ENCODE results near the gene CCDC112.

CCDC112 gene

DNA sequence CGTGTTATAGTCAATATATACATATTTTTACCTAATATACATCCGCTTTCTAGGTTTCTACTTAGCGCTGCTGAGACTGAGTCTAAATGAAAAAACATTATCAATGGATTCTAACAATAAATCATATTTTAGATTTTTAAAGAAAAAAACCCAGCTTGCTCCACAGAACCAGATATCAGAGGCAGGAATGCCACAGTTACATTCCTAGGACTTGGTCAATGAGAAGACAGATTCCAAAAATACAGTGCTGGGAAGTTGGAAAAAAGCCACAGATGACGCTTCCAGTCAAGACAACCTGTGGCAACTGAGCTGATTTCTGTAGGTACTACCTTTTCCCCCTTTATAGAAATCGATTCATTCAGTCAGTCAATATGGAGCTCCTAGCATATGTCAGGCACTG, 577 bp upstream of the CCDC112 start:
- no peak for ATAC-seq
- Mint-ChIP-seq H3K4me1 (peaks cover 13% of the 10 kb centered on the region), H3K27me3 (no peaks in the 10 kb centered on the region), H3K36me3 (peaks cover 3% of the 10 kb centered on the region), H3K27ac (no peak overlapping the region), H3K9me3 (peaks cover 1% of the 10 kb centered on the region), H3K4me3 (no peak overlapping the region)

DNA sequence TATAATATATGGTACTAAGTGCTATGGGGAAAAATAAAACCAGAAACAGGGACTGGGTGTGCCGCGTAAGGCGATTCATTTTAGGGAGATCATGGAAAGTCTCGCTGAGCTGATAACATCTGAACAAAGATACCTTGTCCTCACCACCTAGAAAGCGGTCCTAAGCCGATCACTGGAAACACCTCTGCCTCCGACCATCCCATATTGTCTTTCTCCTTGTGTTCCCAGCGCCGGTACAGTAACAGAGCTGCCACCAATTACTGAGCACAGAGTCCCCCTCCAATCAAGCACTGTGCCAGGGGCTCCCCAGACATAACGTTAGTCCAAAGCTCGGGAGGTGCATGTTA, 704 bp downstream of the CCDC112 start:
- Mint-ChIP-seq H3K27me3 (no peaks in the 10 kb centered on the region), H3K4me3 (peak overlapping the region; percentile 79), H3K4me1 (peaks cover 13% of the 10 kb centered on the region), H3K36me3 (peaks cover 6% of the 10 kb centered on the region), H3K9me3 (peaks cover 3% of the 10 kb centered on the region), H3K27ac (peak overlapping the region; percentile 45)
- no peak for ATAC-seq

DNA sequence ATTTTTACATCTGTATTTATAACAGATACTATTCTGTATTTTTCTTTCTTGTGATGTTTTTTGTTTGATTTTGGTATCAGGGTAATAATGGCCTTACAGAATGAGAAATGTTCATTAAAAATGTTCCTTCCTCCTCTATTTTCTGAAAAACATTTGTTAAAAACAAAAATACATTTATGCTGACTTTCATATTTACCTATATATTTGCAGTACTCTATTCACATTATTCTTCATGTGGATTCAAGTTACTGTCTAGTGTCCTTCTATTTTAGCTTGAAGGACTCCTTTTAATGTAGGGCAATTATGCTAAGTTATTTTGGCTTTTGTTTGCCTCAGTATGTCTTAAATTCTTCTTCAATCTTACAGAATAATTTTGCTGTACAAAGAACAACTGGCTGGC, 5.1 kb downstream of the CCDC112 start:
- H3K4me3 Mint-ChIP-seq, result no peak overlapping the region
- ATAC-seq, result no peak
- H3K27ac Mint-ChIP-seq, result no peak overlapping the region
- no peaks in the 10 kb centered on the region for H3K27me3 Mint-ChIP-seq
- peaks cover 6% of the 10 kb centered on the region for H3K36me3 Mint-ChIP-seq
- peaks cover 3% of the 10 kb centered on the region for H3K9me3 Mint-ChIP-seq
- H3K4me1 Mint-ChIP-seq, result peaks cover 16% of the 10 kb centered on the region

DNA sequence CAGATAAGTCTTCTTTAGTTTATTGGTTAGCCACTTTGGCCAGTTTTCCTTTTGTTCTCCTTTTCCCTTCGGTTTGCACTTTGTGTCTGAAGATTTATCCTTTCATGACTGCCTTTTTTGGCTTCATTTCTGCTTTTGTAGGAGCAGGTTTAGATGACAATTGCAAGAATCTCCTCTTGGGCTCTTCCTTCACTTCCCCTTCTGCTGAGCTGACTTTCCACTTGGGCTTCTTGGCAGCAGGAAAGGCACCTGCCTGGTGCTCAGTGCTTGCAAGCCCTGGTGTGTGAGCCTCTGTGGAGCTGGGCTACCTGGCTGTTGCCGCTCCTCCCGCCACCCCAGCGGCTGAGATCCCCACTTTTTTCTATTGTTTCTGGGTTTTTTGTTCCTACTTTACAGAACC, 7.3 kb downstream of the CCDC112 start:
- peaks cover 21% of the 10 kb centered on the region for H3K4me1 Mint-ChIP-seq
- H3K36me3 Mint-ChIP-seq, result peaks cover 6% of the 10 kb centered on the region
- no peak overlapping the region for H3K27ac Mint-ChIP-seq

DNA sequence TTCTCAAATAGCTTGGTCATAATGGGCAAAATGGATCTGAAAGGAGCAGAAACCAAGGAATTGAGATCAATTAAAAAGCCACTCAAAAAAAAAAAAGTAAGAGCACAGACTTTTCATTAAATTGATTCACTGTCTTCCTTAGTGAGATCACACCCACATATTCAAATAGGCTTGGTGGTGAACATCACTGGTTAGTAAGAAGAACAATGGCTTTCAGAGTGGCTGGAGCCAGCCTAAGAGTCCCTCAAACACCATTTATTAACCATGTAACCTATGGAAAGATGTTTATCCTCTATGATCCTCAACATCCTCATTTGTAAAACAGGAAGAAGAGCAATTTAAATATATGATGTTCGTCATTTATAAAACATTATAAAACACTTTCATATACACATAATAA, 12.4 kb downstream of the CCDC112 start:
- Mint-ChIP-seq H3K36me3 (no peaks in the 10 kb centered on the region), H3K27ac (no peak overlapping the region), H3K4me3 (no peak overlapping the region), H3K4me1 (peaks cover 13% of the 10 kb centered on the region), H3K9me3 (no peaks in the 10 kb centered on the region), H3K27me3 (no peaks in the 10 kb centered on the region)
- no peak for ATAC-seq

More for the DNA sequence above, 7.3 kb downstream of the CCDC112 start:
- no peak overlapping the region for H3K4me3 Mint-ChIP-seq
- no peaks in the 10 kb centered on the region for H3K27me3 Mint-ChIP-seq
- no peak for ATAC-seq
- H3K9me3 Mint-ChIP-seq, result peaks cover 3% of the 10 kb centered on the region

DNA sequence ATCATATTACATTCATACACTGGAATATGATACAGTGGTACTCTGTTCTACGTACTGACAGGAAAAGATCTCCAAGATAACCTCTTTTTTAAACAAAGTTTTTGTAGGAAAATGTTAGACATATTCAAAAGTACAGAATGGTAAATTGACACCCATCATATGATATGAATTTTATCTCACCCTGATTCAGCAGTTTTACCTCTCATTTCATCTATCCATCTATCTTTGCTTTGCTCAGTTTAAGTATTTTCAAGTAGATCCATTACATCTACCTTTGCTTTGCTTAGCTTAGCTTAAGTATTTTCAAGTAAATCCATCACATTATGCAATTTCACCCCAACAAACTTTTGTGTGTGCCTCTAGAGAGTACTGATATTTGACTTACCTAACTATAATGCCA, 14.3 kb downstream of the CCDC112 start:
- no peak overlapping the region for H3K27ac Mint-ChIP-seq
- no peaks in the 10 kb centered on the region for H3K9me3 Mint-ChIP-seq
- no peaks in the 10 kb centered on the region for H3K36me3 Mint-ChIP-seq
- H3K4me1 Mint-ChIP-seq, result peaks cover 11% of the 10 kb centered on the region
- ATAC-seq, result no peak
- no peaks in the 10 kb centered on the region for H3K27me3 Mint-ChIP-seq
- no peak overlapping the region for H3K4me3 Mint-ChIP-seq

DNA sequence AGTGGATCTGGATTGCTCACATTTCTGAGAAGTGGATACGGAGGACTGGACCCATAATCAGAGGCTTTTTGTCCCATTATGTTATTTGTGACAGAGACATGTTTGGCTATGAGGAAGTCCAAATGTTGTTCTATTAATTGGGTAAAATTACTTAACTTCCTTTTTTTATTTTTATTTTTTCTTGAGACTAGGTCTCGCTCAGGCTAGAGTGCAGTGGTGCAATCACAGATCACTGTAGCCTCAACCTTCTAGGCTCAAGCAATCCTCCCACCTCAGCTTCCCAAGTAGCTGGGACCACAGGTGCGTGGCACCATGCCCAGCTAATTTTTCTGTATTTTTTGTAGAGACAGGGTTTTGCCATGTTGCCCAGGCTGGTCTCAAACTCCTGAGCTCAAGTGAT, 21.9 kb downstream of the CCDC112 start:
- Mint-ChIP-seq H3K4me3 (no peak overlapping the region), H3K27ac (peak overlapping the region; percentile 14), H3K27me3 (no peaks in the 10 kb centered on the region), H3K9me3 (no peaks in the 10 kb centered on the region), H3K4me1 (peaks cover 28% of the 10 kb centered on the region), H3K36me3 (peaks cover 9% of the 10 kb centered on the region)
- no peak for ATAC-seq

DNA sequence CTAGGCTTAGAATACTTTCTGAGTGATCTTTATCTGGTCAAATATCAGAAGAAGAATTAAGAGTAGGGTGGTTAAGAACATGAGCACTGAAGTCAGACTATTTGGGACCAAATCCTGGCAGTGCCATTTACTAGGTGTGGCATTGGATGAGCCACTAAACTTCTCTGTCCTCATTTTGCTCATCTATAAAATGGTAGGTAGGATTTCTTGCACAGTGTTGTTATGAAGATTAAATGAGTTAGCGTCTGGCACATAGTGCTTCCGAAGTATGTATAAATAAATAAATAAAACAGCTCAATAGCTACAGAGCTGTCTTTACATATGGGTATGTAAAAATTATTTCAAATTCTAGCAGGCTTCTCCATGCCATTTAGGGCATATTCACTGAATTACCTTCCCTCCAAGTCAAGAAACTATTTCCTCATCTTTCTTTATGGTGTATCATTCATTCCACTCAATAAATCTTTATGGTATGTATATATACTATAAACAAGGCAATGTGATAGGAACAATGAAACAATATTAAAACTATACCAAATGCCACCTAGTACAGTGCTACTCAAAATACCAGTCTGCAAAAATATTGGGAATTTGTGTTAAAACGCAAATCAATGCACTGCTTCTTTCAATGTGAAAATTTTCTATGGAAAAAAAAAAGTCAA, 24.0 kb downstream of the CCDC112 start:
- no peaks in the 10 kb centered on the region for H3K9me3 Mint-ChIP-seq

DNA sequence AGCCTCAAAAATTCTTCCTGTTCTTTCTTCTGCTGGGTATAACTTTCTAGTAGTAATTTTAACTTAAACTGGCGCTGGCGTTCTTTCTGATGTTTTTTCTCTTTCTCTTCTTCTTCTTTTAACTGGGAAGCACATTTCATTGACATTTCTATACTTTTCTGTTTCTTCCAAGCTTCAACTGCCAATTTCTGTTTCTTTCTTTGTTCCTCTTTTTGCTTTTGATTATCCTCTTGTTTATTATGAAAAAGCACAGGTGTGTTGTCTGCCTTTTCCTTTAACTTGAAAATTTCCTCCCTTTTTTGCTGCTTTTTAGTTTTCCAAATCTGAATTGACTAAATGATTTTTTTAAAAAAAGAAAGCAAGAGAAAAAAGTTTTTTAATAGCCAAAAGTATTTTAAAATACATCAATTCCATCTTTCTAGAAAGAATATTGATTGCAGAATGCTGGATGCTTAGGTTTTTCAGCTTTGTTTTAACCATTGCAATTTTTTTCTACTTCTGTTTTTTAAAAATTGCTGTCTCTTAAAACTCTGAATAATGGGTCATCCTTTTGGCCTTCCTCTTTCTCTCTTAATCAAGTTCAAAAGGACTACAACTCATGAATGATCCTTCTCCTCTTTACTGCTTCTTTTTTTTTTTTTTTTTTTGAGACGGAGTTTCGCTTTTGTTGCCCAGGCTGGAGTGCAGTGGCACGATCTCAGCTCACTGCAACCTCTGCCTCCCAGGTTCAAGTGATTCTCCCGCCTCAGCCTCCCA, 25.0 kb downstream of the CCDC112 start:
- H3K4me3 Mint-ChIP-seq, result peak overlapping the region; percentile 18
- ATAC-seq, result no peak
- no peaks in the 10 kb centered on the region for H3K27me3 Mint-ChIP-seq
- H3K27ac Mint-ChIP-seq, result peak overlapping the region; percentile 27
- peaks cover 28% of the 10 kb centered on the region for H3K4me1 Mint-ChIP-seq
- peaks cover 9% of the 10 kb centered on the region for H3K36me3 Mint-ChIP-seq
- no peaks in the 10 kb centered on the region for H3K9me3 Mint-ChIP-seq

More for the DNA sequence above, 24.0 kb downstream of the CCDC112 start:
- Mint-ChIP-seq H3K36me3 (peaks cover 9% of the 10 kb centered on the region), H3K4me3 (no peak overlapping the region), H3K27ac (peak overlapping the region; percentile 33), H3K27me3 (no peaks in the 10 kb centered on the region), H3K4me1 (peaks cover 28% of the 10 kb centered on the region)
- no peak for ATAC-seq

DNA sequence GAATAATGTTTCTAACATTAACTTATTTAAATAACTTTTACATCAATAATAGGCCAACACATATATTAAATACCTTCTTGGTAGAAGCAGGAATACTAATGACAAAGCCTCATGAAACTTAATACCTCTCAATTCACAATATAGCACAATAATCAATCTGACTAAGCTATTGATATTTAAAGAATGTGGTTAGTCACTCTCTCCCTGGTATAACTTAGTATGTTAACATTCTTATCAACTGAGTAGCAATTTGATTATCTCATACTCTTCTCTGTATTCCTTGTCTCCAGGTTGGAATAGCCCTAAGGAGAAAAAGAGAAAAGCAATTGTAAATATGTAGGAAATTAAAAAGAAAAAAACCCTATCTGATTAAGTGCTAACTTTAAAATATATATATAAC, 28.8 kb downstream of the CCDC112 start:
- peaks cover 22% of the 10 kb centered on the region for H3K4me1 Mint-ChIP-seq
- no peak for ATAC-seq
- H3K9me3 Mint-ChIP-seq, result no peaks in the 10 kb centered on the region
- H3K4me3 Mint-ChIP-seq, result no peak overlapping the region
- no peak overlapping the region for H3K27ac Mint-ChIP-seq
- no peaks in the 10 kb centered on the region for H3K27me3 Mint-ChIP-seq
- H3K36me3 Mint-ChIP-seq, result no peaks in the 10 kb centered on the region

DNA sequence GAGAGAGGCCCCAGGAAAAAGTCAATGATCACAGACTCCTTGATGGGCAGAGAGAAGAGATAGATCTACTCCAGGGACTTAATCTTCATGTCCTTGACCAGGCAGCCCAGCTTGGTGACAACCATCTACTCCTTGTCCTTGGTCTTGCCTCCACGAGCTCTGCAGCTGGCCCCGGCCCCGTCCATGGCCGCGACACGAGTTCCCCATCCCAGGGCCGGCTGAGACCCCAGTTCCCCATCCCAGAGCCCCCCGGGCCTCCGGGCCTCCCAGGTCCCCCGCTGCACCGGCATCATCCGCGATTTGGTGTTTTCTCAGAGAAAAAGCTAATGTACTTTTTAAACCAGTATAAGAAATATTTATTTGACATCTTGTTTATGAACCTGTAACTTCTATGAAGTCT, 31.2 kb downstream of the CCDC112 start:
- Mint-ChIP-seq H3K4me1 (peaks cover 23% of the 10 kb centered on the region), H3K9me3 (no peaks in the 10 kb centered on the region), H3K36me3 (no peaks in the 10 kb centered on the region), H3K4me3 (no peak overlapping the region), H3K27me3 (no peaks in the 10 kb centered on the region), H3K27ac (no peak overlapping the region)
- no peak for ATAC-seq

DNA sequence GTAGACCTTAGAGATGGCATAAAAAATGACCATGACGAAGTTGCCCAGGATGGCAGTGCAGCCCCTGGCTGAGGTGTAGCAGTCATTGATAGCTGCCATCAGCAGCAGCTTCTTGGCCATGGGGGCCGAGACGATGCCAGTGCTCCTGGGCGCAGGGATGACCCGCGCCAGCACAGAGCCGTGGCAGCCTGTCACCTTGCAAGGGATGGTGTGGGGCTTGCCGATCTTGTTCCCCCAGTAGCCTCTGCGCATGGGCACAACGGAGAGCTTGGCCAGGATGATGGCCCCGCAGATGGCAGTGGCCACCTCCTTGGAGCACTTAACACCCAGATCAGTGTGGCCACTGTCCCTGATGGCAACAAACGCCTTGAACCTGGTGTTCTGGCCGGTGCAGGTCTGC, 31.7 kb downstream of the CCDC112 start:
- no peak overlapping the region for H3K27ac Mint-ChIP-seq
- no peaks in the 10 kb centered on the region for H3K27me3 Mint-ChIP-seq
- no peaks in the 10 kb centered on the region for H3K36me3 Mint-ChIP-seq
- peaks cover 27% of the 10 kb centered on the region for H3K4me1 Mint-ChIP-seq
- no peak overlapping the region for H3K4me3 Mint-ChIP-seq
- no peak for ATAC-seq
- H3K9me3 Mint-ChIP-seq, result no peaks in the 10 kb centered on the region

DNA sequence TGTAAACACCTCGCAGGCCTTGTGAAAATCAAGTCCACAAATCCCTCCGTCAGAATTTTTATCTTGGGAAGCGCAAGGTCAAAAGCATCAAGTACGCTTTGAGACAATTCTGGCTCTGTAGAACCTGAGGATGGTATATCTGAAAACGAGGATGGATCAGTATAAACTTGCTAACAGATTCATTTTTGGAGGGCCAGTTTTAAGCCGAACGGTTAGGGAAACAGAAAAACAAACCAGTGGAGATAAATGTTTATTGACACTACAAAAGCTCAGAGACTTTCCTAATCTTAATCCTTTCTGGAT, 33.4 kb downstream of the CCDC112 start:
- peak overlapping the region; percentile 100 for H3K27ac Mint-ChIP-seq
- H3K9me3 Mint-ChIP-seq, result no peaks in the 10 kb centered on the region
- peak overlapping the region; percentile 80 for H3K4me3 Mint-ChIP-seq
- ATAC-seq, result no peak
- peaks cover 45% of the 10 kb centered on the region for H3K4me1 Mint-ChIP-seq
- H3K36me3 Mint-ChIP-seq, result no peaks in the 10 kb centered on the region
- H3K27me3 Mint-ChIP-seq, result no peaks in the 10 kb centered on the region

DNA sequence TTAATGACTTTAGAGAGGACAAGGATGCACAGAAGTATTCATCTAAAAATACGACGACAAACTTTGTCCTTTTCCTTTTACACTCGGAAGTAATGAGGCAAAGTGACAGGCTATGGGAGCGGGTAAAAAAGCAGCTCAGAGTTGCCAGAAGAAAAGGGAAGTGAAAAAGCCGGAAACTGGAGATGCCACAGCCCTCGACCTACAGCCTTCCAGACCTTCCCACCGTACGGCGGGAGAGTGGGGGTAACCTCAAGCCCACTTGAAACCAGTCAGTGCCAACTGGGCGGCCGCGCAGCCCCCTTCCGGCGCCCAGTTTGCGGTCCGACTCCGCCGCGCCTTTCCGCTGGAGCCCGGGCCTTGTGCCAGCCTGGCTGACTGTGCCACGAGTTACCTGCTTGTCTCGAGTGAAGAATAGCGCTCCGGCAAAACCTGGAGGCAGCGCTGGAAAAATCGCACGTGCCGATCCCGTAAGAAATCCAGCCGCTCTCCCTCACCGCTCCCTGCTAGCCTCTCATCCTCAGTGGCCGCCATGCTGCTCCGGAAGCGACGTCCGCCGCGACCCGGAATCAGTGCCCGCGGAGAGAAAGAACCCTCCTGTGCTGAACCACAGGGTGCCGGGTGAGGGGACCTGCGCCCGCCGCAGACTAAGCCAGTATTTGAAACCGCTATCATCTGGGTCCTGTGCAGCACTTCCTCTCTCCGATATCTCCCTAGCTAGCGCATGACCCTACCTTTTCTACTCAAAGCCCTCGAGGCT, 34.0 kb downstream of the CCDC112 start, which contains the start of gene PGGT1B:
Gene PGGT1B, minus strand, starts transcription at position 557 of the 757 bp plus-strand sequence. Its CDS starts 26 bp downstream, at position 531.
- Mint-ChIP-seq H3K27me3 (no peaks in the 10 kb centered on the region), H3K9me3 (no peaks in the 10 kb centered on the region), H3K27ac (peak within 1 kb of the TSS; percentile 100), H3K4me1 (peaks cover 47% of the 10 kb centered on the region), H3K36me3 (no peaks in the 10 kb centered on the region), H3K4me3 (peak within 1 kb of the TSS; percentile 80)
- ATAC-seq, result peak; percentile 96

DNA sequence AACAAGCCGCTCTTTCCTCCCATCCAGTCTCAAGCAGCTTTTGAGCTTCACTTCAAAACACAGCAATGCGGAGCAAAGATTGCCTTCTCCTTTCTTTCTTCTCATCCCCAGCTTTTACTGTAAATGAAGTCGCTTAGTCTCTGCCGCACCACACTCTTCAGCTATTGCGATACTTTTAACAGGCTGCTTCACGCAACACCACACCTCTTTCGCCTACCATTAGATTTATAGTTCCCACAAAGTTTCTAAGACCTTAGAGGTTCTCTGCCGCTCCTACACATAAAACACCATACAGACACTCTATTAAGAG, 34.5 kb downstream of the CCDC112 start:
- H3K27me3 Mint-ChIP-seq, result no peaks in the 10 kb centered on the region
- H3K36me3 Mint-ChIP-seq, result no peaks in the 10 kb centered on the region
- H3K27ac Mint-ChIP-seq, result peak overlapping the region; percentile 100
- ATAC-seq, result peak; percentile 62
- H3K4me1 Mint-ChIP-seq, result peaks cover 49% of the 10 kb centered on the region
- H3K9me3 Mint-ChIP-seq, result no peaks in the 10 kb centered on the region
- H3K4me3 Mint-ChIP-seq, result peak overlapping the region; percentile 80

DNA sequence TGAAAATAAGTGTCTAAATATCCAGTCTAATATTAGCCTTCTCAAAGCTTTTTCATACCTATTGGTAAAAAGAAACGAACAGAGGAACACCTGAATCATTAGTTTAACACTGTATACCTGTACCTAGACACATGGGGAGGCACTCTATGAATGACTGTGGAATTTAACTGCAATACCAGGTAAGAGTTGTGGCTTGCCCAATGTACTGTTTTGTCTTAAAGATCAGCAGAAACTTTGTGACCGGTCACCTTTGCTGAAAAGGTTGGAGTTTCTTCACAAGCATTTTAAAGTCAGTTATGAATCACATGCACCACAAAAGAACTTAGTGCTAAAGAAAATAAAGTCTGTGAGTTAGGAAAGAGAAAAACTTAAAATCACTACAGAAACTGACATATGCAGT, 36.2 kb downstream of the CCDC112 start:
- Mint-ChIP-seq H3K9me3 (no peaks in the 10 kb centered on the region), H3K27ac (no peak overlapping the region), H3K4me1 (peaks cover 65% of the 10 kb centered on the region), H3K27me3 (no peaks in the 10 kb centered on the region), H3K36me3 (peaks cover 10% of the 10 kb centered on the region), H3K4me3 (no peak overlapping the region)
- ATAC-seq, result no peak

All from stimulated activated memory B cell treated with anti-CD40 and anti-IgM and Interleukin-4, amounts not matched to agents 10 μg/mL and 1 μg/mL and 100 μg/mL, for 72 hours (primary cell).